Psoas muscle (tissue), 8 donors: ENCODE data around the gene ITIH1. TPM values are rescaled to one million over a fixed set of nuclear protein-coding genes. Genes with fewer than 3 reads are reported as not detected.

Source experiments
- ATAC-seq, 4 donors: fragments of 200-7000 bp; cut with Tn5 transposase; one replicate each; pipeline ENCODE4 v1.9.1; 2020; ENCODE audit warnings: moderate library complexity in 3 of 4, mild to moderate bottlenecking in 2 of 4
- DNase-seq, 2 donors: peaks; one replicate each; pipeline ENCODE4 v3.0.0-alpha.2; 2020
- H3K27ac ChIP-seq: fragments of 200-600 bp; one replicate; pipeline ENCODE4 v1.8.0; 2022
- H3K27me3 ChIP-seq, 3 donors: fragments of 200-600 bp in 1 of 3; one replicate each; pipeline versions ENCODE4 v1.6.1 to v1.8.0; 2013 to 2022; ENCODE audit warnings: low read length in 2 of 3, mild to moderate bottlenecking in 2 of 3, moderate library complexity in 1 of 3; ENCODE audit not compliant: insufficient read depth in 3 of 3
- H3K36me3 ChIP-seq, 2 donors: fragments of 200-600 bp in 1 of 2; one replicate each; pipeline versions ENCODE4 v1.6.1 to v1.8.0; 2013 to 2022; ENCODE audit warnings: low read depth in 1 of 2, mild to moderate bottlenecking in 1 of 2, moderate library complexity in 1 of 2; ENCODE audit not compliant: insufficient read depth in 1 of 2
- H3K4me1 ChIP-seq: fragments of 200-600 bp; one replicate; pipeline ENCODE4 v1.8.0; 2022
- H3K4me3 ChIP-seq: fragments of 200-600 bp; one replicate; pipeline ENCODE4 v1.8.0; 2022; ENCODE audit warnings: mild to moderate bottlenecking
- H3K9me3 ChIP-seq: fragments of 200-600 bp; one replicate; pipeline ENCODE4 v1.8.0; 2022
- CTCF ChIP-seq: fragments of 200-600 bp; IDR thresholded peaks from one replicate; pipeline ENCODE4 v1.8.0; 2022; ENCODE audit warnings: antibody characterized with exemption
- WGBS, 3 donors: extraction: QIAGEN DNeasy Blood & Tissue Kit; methylation state at CpG; one replicate each; pipeline versions ENCODE4 v1.1.6 to v1.1.7; 2013; 5-methylcytosine and 5-hydroxymethylcytosine counted together
- intact Hi-C, 2 donors: fragments of 100-400 bp; cut with DNase I; formaldehyde crosslinking; loops; one replicate each; pipeline versions ENCODE4 v1.11.0 to v1.14.2; 2022
- polyA plus RNA-seq, 3 donors: library from polyadenylated mRNA; stranded (reverse); fragments of 200-250 nt; gene quantifications; one replicate each; pipeline ENCODE4 v1.2.3, GENCODE V29; 2013
- total RNA-seq, 4 donors: library from RNA; stranded (reverse); fragmentation: NEBNext Ultra II Directional in 2 of 4; extraction: Animal tissue kit (Norgen Biotek cat#: 25700) in 2 of 4; gene quantifications; one replicate each; pipeline versions ENCODE4 v1.2.1 to v1.2.4, GENCODE V29; 2021 to 2023
- donor health status: healthy with polysubstance abuse.
- donor health status: DM: no; HTN: no; CAD: no; lungs with moderate emphysema.
- donor health status: Bipolar disorder and iron deficiency.
- donor health status: healthy.
- donor health status: DM: yes; HTN: yes; CAD: no.
- donor health status: DM: no; HTN: no; CAD: no.
- donor health status: DM: no; HTN: no; CAD: no.
- donor health status: DM: yes; HTN: yes; CAD: no.

ITIH1 gene
- total and polyA plus RNA-seq, 7 donors: 0.03 TPM; not detected in 6

GRCh38 chr3:52777959-52778805, 783 bp downstream of the ITIH1 start:
- DNase-seq: no peak
- WGBS, 3 donors: 70 to 83% (median 79%) methylated on average over 17 of the region's 17 CpGs
- Histone ChIP-seq H3K4me3 (no peak overlapping the region), H3K4me1 (no peaks in the 10 kb centered on the region), H3K9me3 (no peaks in the 10 kb centered on the region), H3K36me3 (no peaks in the 10 kb centered on the region), H3K27me3 (peaks cover 0 to 2% (median 0%) of the 10 kb centered on the region in 3 donors), H3K27ac (no peak overlapping the region)
- ATAC-seq: no peak
- no peak for TF ChIP-seq CTCF
- intact Hi-C loops: loop anchor here in 1 of 2 donors (5.0 kb wide), 1 partner anchor 49 kb away; no protein-coding TSS in a partner anchor

GRCh38 chr3:52779011-52779836, 1.8 kb downstream of the ITIH1 start:
- no peak overlapping the region for H3K27ac ChIP-seq
- H3K4me1 ChIP-seq: no peaks in the 10 kb centered on the region
- DNase-seq (no peak), ATAC-seq (no peak)
- no peak overlapping the region for H3K4me3 ChIP-seq
- intact Hi-C loops: loop anchor here in 1 of 2 donors (5.0 kb wide), 1 partner anchor 48 kb away; no protein-coding TSS in a partner anchor
- H3K9me3 ChIP-seq: no peaks in the 10 kb centered on the region
- peaks cover 0 to 2% (median 0%) of the 10 kb centered on the region in 3 donors for H3K27me3 ChIP-seq
- no peaks in the 10 kb centered on the region for H3K36me3 ChIP-seq
- TF ChIP-seq CTCF: no peak
- 78 to 84% (median 79%) methylated on average over 11 of the region's 11 CpGs for WGBS, 3 donors

- Histone ChIP-seq H3K36me3 (no peaks in the 10 kb centered on the region), H3K4me1 (no peaks in the 10 kb centered on the region), H3K9me3 (no peaks in the 10 kb centered on the region), H3K27me3 (peaks cover 0 to 2% (median 0%) of the 10 kb centered on the region in 3 donors), H3K27ac (no peak overlapping the region), H3K4me3 (no peak overlapping the region)
- WGBS, 3 donors: 79 to 89% (median 84%) methylated on average over 8 of the region's 8 CpGs
- no peak for ATAC-seq
- no peak for DNase-seq
- intact Hi-C loops: loop anchor here in 1 of 2 donors (5.0 kb wide), 1 partner anchor 47 kb away; no protein-coding TSS in a partner anchor
- TF ChIP-seq CTCF: no peak
Measured at GRCh38 chr3:52779837-52780585, 2.6 kb downstream of the ITIH1 start.

- H3K27ac ChIP-seq: no peak overlapping the region
- intact Hi-C loops: no loop called here
- H3K4me1 ChIP-seq: no peaks in the 10 kb centered on the region
- H3K27me3 ChIP-seq: peaks cover 0 to 2% (median 0%) of the 10 kb centered on the region in 3 donors
- TF ChIP-seq CTCF: no peak
- H3K36me3 ChIP-seq: no peaks in the 10 kb centered on the region
- no peaks in the 10 kb centered on the region for H3K9me3 ChIP-seq
- DNase-seq: no peak
- ATAC-seq: no peak
- H3K4me3 ChIP-seq: no peak overlapping the region
- 65 to 73% (median 73%) methylated on average over 13 of the region's 13 CpGs for WGBS, 3 donors
Measured at GRCh38 chr3:52781741-52782140, 4.3 kb downstream of the ITIH1 start.
